Glomerular visceral epithelial cell (primary cell): ENCODE measurements around the gene KLHL8.
A peak's percentile ranks its signal among the peaks of the same experiment; 100 is the strongest.

ENCODE experiments used
- DNase-seq: peaks from one replicate; pipeline ENCODE4 v3.0.0-alpha.2; 2016; ENCODE audit errors: extremely low spot score

KLHL8 gene

DNA sequence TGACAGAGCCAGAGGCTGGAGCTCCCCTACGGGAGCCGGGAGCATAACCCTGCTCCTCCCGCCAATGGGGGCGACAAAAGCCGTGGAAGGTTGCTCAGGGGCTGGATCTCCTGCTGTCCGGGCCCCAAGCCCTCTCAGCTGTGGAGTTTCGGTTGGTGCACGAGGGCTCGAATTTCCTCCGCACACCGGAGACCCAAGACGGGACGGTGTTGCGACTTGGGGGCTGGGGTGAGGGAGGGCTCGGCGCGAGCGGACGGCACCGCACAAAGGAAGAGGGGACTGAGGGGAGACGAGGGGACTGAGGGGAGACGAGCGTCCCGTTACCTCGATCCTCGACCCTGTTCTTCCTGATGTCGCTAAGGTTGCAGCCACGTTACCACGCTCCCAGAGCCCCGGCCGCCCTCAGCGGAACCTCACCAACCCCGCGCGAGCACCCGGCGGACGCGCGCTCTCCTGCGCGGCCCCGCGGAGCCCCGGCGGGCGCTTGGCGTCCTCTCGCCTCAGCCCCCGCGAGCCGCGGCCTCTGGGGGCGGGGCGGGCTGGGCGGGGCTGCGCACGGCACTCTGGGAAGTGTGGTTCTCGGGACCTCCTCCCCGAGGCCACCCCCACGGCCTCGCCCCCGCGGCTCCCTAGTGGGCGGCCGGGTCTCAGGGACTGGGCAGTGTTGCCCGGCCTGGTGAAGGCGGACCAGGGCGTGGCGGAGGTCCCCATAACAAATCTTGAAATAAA, at the start of gene KLHL8:
Gene KLHL8 (minus strand): TSS at position 525 of the 729 bp plus-strand sequence. CDS start 25,079 bp downstream, outside the sequence.
- peak; percentile 94 for DNase-seq

DNA sequence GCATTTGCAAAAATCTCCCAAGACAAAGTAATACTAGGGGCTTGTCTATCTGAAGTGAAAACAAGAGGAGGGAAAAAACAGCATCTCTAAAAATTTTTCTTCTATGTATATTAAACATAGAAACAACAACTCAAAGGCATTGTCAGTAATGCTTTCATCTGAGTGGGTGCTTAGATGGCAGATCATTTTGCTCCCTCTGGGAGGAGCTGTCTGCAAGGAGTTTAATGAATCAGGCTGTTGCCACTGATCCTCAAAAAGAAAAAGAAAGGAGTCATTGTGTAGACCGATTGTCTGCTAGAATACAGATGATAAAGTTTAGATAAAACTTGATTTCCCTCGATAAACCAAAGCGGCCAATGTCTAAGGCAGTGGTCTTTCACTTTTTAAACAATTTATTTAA, 49.7 kb upstream of the KLHL8 start:
- peak; percentile 32 for DNase-seq

DNA sequence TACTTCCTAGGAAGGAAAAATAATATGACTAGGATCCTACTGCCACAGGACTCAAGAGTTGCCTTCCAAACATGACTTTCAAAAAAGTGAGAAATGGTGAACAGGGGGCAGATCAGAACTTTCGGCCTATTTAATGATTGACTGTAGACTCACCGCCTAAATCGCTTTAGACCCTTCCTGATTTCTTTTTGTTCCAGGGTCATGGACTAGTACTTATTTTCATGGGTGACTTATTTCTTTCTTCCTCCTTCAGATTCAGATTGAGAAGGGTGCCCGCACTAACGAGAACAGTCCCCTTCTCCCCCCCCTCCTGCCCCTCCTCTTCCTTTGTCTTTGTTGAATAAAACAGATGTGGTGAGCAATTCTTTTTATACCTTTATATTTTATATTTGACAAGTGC, 48.0 kb upstream of the KLHL8 start:
- no peak for DNase-seq

DNA sequence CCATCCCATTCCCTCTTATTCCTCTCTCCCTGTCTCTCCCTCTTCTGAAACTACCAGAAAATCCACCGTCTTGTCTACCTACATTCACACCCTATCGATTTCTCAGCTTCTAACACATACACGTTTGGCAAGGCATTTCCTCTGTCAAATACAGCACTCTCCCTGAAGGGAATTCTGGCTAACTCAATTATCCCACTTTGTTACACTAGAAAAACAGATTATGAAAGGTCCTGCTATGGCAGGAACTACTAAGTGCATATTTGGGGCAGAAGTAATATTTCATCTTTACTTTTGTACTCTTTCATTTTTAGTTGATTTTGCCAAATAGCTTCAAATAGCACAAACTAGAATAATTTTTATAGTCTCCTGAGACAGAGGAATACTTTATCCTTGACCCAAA, 46.6 kb upstream of the KLHL8 start:
- DNase-seq = no peak

GRCh38 chr4:87262886-87263285, 42.5 kb upstream of the KLHL8 start:
- DNase-seq = no peak

GRCh38 chr4:87260477-87260876, 40.1 kb upstream of the KLHL8 start:
- no peak for DNase-seq

DNA sequence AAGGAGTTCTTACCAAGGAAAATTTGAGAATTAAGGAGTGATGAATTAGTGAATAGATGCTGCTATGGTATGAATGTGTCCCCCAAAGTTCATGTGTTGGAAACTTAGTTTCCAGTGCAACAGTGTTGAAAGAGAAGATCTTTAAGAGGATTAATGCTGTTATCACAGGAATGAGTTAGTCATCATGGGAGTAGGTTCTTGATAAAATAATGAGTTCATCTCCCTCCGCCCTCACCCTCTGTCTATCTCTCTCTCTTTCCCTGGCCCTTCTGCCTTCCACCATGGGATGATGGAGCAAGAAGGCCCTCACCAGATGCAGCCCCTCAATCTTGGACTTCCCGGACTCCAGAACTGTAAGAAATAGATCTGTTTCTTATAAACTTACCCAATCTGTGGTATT, 38.3 kb upstream of the KLHL8 start:
- DNase-seq = no peak

GRCh38 chr4:87257523-87257922, 37.1 kb upstream of the KLHL8 start:
- no peak for DNase-seq

DNA sequence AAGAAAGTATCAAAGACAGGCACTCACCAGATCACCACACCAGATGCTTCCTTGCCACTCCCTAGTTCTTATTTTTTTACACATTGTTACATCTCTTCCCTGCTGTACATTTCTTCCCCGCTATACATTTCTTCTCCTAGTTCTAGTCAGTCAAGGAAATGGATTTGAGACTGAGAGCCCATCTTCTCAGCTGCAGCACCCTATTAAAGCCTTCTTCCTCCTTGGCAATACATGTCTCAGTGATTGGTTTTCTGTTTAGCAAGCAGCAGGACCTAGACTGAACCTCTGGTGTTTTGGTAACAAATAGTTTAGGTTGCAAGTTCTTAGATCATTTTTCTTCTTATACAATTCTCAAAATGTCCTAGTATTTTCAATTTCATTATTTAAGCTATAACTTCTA, 35.3 kb upstream of the KLHL8 start:
- DNase-seq = no peak

- DNase-seq = no peak
Observed at GRCh38 chr4:87251106-87251505, 30.7 kb upstream of the KLHL8 start.

DNA sequence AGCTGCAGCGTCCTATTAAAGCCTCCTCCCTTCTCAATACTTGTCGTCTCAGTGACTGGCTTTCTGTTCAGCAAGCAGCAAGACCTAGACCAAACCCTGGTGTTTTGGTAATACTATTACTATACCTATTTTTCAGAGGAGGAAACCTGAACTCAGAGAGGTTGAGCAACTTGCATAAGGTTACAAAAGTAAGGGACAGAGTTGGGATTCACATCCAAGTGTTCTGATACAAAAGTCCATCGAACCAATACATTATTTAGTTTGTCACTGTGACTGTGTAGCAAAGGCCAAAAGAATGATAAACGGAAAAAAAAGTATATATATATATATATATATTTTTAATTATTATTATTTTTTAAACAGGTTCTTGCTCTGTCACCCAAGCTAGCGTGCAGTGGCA, 29.9 kb upstream of the KLHL8 start:
- DNase-seq = no peak

DNA sequence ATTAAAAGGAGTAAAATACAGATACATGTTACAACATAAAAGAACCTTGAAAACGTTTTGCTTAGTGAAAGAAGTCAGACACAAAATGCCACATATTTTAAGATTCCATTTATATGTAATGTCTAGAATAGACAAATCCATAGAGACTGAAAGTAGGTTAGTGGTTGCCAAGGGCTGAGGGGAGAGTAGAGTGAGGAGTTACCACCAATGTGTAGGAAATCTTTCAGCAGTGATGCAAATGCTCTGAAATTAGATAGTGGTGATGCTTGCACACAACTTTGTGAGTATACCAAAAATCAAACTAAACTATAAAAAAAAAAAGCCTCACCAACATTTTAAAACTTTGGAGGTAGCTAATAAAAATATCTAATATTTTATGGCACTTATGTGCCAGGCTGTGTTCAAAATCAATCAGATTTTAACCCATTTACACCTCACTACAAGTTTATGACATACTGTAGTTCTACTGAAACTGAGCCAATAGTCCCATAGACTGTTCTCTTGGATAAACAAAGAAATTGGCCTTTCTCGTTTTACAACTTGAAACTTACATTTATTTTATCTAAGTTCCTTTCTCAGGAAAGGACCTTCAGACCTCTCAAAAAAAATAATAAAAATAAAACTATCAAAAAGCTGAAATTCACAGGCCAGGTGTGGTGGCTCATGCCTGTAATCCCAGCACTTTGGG, 29.1 kb upstream of the KLHL8 start:
- DNase-seq = no peak

- no peak for DNase-seq
Observed at GRCh38 chr4:87243426-87244053, 23.1 kb upstream of the KLHL8 start.

- no peak for DNase-seq
Observed at GRCh38 chr4:87241336-87241735, 20.9 kb upstream of the KLHL8 start.

DNA sequence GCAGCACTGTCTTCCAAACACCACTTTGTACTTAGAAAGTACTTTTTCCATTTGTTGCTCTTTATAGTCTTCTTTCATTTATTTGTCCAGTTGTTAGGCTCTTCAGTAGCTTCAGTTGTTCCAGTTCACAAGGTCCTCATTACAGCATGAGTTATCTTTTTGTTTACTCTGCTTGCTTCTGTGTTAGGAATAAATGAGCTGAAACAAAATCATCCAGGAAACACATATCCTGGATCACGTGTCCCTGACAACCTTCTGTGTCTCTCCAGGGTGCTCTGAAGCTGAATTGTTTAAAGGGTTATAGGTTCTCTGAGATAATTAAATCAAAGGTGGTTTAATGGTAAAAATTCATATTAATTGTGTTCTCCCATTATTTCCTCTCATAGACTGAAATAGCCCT, 19.9 kb upstream of the KLHL8 start:
- DNase-seq = no peak

- DNase-seq = no peak
Observed at GRCh38 chr4:87239821-87240220, 19.4 kb upstream of the KLHL8 start.

GRCh38 chr4:87239194-87239593, 18.8 kb upstream of the KLHL8 start:
- no peak for DNase-seq

DNA sequence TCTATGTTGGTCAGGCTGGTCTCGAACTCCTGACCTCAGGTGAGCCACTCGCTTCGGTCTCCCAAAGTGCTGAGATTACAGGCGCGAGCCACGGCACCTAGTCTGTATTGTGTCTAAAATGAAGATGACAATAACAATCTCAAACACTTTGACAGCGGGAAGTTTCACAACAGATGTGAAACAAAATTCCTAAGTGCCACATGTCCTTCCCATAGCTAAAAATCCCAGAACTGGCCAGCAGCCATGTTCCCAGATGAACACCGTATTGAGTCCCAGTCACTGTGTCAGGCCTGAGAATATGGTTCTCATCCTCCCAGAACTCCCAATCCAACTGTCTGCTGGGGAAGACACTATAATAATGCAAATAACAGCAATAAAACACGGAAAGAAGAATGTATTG, 16.4 kb upstream of the KLHL8 start:
- DNase-seq = no peak

GRCh38 chr4:87235020-87235671, 14.7 kb upstream of the KLHL8 start:
- no peak for DNase-seq

DNA sequence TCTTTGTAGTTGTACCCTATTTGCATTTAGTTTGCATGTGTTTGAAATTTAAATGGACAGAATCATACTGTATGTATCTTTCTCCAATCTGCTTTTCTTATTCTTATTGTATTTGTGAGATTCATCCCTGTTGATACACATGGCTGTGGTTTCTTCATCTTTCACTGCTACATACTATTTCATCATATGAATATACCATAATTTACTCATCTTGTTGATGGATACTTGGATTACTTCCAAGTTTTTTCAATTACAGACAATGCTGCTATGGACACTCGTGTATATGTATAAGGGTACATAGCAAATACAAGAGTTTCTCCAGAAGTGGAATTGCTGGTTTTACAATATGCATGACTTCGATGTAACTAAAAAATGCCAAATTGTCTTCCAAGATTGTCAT, 11.8 kb upstream of the KLHL8 start:
- no peak for DNase-seq

DNA sequence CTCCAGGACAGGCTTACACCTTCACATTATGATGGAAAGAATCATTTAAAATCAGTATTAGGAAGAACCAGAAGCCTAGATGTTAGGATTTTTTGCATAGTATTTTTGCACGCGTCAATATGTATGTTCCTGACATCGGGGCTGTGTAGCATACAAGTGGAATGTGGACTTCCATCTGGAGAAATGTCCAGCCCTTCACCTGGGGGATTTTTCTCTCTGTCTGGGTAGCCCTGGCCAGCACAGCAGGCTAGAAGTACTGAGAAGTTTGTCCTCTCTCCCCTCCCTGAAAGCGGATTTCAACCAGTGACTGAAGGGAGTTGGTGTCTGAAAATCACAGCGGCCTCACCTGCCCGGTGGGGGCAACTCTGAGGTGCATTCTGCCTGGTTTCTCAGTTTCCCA, 10.4 kb upstream of the KLHL8 start:
- DNase-seq = no peak

- no peak for DNase-seq
Observed at GRCh38 chr4:87229979-87230378, 9.6 kb upstream of the KLHL8 start.
